SU-DHL-6 (cell line): ENCODE measurements around the gene ITPRIPL1.

ENCODE experiments used
- CTCF ChIP-seq: fragments of 200-600 bp; sonication (generic); IDR thresholded peaks from one replicate; pipeline ENCODE4 v1.5.1; 2017; ENCODE audit warnings: antibody characterized with exemption, mild to moderate bottlenecking, low read length, moderate library complexity; ENCODE audit not compliant: insufficient read depth, poor library complexity, severe bottlenecking
- EZH2phosphoT487 ChIP-seq: fragments of 200-600 bp; sonication (generic), shearing (Covaris generic); conservative IDR thresholded peaks from 2 replicates; pipeline ENCODE4 v1.6.1; 2018; ENCODE audit warnings: mild to moderate bottlenecking, antibody characterized with exemption, low read length, moderate library complexity, mixed read lengths

GRCh38 chr2:96308248-96308647 lies 16.9 kb upstream of the ITPRIPL1 start:
- TF ChIP-seq EZH2phosphoT487: no peak
- TF ChIP-seq CTCF: no peak
